Measurements from ENCODE around the gene SIRPA.

SIRPA gene

DNA sequence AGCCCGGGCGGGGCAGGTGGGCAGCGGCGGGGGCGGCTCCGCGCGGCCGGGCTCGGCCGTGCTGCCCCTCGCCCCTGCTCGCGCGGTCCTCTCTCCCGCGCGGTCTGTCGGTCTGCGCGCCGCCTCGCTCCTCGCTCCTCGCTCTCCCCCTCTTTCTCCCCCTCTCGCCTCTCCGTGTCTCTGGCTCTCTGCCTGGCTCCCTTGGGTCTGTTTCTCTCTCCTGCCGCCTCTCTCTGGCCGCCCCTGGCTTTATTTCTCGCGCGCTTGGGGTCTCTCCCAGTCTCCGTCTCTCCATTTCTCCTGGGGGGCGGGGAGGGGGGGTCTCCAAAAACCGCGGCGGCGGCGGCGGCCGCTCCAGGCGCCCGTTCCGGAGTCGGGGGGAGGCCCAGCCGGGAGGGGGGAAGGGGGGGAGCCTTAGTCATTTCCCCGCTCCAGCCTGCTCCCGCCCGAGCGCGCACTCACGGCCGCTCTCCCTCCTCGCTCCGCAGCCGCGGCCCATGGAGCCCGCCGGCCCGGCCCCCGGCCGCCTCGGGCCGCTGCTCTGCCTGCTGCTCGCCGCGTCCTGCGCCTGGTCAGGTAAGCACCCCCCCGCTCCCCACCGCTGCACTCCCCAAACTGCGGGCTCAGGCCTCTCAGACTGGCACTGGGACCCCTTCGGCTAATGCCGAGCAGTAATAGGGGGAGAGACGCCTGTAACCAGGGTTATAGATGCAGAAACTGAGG is at the start of gene SIRPA:
Gene SIRPA, plus strand, starts transcription at position 457 of the 723 bp plus-strand sequence. Its CDS starts 41 bp downstream, at position 498.
- DNase-seq (ENCODE audit: low read depth in 2 of 2): no peak

DNA sequence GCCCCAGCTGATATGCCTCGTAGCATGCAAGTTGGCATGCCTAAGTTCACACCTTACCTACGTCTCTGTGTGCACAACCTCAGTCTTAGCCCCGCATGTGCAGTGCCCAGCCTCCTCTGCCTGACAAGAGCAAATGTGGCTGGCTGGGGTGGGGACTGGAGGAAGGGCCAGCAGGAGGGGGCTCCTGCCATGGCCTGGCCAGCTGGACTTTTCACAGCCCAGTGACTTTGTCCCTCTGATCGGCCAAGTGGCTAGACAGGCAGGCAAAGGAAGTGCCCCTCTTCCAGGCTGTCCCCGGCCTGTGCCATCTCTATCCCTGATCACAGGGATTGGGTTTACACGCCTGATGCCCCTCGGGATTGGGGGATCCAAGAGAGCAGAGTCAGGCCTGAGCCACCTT is 49.5 kb upstream of the SIRPA start:
- no peak for DNase-seq (ENCODE audit: low read depth in 2 of 2)

DNA sequence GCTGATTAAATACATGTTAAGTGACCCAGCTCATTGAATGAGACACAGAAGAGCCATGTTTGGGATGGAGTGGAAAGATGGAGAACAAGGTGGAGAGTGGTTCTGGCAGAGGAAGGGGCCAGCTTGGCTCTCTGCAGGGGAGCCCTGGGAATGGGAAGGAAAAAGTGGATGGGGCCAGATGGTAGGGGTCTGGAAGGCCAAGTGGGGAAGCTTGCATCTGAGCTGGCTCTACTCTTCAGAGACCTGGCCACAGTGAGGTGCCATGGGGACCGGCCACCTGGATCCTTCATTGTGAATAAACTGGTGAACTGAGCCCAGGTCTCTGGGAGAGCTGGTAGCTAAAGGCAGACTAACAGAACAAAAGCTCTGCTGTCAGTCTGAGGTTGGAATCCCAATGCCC is 48.9 kb upstream of the SIRPA start:
- DNase-seq (ENCODE audit: low read depth in 2 of 2): no peak

DNA sequence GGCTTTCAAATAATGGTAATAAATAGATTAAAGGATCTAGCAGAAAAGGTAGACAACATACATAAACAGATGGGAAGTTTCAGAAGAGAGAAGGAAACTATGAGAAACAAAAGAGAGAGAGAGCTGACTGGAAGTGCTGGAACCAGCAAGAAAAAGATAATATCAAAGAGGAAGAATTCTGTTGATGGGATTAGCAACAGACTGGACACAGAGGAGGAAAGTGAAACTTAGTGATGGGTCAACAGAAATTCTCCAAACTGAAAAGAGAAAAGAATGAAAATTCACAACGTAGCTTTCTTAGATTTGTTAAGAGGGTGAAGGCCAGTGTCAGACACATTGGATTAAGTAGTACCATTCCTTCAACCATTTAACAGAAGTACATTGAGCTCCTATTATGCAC is 48.3 kb upstream of the SIRPA start:
- no peak for DNase-seq (ENCODE audit: low read depth in 2 of 2)

DNA sequence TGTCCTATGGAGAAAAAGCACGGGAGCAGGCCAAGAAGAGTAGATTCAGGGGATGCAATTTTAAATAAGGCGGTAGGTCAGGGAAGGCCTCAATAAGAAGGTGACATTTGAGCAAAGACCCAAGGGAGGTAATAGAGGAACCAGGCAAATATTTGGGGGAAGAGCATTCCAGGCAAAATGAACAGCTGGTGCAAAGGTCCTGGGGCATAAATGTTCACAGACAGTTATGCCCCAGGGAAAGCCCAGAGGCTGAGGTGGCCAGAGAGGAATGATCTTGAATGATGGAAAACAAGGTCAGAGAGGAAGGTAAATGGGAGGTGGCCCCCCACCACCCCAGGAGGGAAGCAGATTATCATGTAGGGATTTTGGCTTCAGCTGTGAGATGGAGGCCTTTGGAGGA is 47.4 kb upstream of the SIRPA start:
- no peak for DNase-seq (ENCODE audit: low read depth in 2 of 2)

DNA sequence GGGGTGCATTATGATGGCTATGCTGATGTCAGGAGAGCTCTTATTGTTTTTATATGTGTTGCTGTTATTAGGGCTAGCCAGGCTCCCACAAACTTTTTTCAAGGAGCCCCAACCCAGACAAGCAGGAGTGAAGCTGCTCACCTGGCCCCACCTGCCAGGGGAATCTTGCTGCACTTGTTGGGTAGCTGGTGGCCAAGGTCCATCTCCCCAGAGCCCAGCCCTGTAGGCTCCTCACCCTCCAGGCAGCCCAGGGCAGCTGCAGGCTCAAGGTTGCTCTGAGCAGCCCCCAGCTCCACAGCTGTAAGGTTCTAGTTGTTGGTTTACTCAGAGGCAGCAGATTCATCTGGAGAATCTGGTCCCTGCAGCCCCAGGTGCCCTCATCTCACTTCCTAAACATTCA is 46.8 kb upstream of the SIRPA start:
- no peak for DNase-seq (ENCODE audit: low read depth in 2 of 2)

DNA sequence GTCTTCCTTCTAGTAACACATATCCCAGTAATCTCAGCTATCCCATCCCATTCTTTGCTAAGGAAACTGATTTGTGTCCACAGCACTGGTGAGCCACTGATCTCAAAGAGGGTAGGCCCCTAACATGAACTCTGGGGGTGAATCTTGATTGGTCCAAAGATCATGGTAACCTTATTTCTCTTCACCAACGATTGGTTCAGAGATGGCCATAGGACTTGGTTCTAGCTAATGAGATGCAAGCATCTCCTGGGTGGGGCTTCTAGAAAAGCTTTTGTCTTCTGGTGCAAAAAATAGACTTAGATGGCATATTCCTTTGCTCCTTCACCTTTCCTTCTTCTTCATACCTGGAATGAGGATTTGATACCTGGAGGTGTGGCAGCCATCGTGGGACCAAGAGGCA is 43.8 kb upstream of the SIRPA start:
- no peak for DNase-seq (ENCODE audit: low read depth in 2 of 2)

DNA sequence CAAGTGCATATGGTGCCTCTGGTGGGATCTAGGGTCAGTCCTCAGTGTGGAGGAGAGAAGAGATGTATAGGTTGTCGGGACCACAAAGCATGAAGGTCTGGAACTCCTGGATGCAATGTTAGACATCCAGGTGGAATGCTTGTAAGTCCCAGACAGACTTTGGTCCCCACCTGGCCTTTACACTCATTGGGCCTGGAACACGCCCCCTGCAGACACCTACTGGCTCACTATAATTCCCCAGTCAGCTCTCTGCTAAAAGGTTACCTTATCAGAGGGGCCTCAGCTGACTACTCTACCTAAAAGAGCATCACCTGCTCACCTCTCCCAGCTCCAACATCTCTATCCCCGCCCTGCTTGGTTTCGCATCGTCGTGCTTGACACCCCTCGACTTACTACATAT is 41.7 kb upstream of the SIRPA start:
- no peak for DNase-seq (ENCODE audit: low read depth in 2 of 2)

DNA sequence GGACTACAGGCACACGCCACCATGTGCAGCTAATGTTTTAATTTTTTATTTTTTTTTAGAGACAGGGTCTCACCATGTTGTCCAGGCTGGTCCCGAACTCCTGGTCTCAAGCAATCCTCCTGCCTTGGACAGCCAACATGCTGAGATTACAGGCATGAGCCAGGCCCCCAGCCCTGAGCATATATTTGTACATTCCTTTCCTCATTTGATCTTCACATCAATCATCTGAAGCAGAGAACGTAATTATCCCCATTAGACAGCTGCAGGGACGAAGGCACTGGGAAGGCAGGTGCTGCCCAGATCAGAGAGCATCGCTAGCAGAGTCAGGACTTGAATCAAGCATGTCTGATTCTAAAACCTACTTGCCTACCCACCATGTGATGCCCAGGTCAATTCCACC is 41.0 kb upstream of the SIRPA start:
- no peak for DNase-seq (ENCODE audit: low read depth in 2 of 2)

DNA sequence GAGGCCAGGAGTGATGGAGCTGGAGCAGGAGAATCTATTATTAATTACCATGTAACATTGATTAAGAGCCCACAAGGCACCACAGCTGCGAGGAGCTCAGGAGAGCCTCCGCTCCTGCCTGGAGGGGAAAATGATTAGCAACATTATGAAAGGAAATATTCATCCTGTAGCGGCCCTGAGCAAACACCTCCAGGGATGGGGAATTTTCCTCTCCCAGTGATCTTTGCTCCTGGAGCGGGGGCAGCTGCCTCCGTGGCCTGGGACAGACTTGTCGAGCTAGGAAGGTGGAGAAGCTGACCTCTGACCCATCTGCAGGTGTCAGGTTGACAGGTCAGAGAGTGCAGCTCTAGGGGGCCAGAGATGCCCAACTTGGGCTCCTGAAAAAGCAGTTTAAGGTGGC is 40.1 kb upstream of the SIRPA start:
- no peak for DNase-seq (ENCODE audit: low read depth in 2 of 2)

DNA sequence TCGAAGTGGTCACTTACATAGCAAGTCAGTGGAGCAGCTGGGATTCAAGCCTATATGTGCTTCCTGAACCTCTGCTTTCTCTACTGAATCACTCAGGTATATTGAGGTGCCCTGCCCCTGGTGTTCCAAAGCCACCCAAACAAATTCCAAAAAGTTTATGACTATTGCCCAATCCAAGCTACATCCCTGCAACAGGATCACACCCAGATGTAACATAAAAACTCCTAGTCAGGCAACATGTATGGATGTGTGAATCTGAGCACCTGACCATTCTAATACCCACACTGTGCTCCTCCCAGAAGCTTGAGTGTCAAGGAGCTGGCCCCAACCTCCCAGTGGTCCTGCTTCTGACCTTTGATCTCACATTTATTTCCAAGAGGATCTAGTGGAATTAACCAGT is 39.5 kb upstream of the SIRPA start:
- no peak for DNase-seq (ENCODE audit: low read depth in 2 of 2)

DNA sequence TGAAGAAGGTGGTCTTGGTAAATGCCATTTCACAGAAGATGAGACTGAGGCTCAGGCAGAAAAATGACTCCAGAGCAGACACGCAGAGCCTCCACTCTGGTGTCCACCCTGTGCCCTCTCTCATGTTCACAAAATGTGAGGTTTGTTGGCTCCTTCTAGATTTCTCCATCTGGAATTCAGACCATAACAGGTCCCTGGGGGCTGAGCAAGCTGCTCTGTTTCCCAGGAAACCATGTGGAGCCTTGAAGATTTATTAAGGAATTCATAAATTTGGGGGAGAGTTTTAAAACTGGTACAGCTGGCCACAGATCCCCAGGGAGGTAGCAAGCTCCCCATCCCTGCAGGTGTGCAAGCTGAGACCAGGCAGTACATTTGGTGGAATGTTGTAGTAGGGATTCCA is 38.8 kb upstream of the SIRPA start:
- no peak for DNase-seq (ENCODE audit: low read depth in 2 of 2)

DNA sequence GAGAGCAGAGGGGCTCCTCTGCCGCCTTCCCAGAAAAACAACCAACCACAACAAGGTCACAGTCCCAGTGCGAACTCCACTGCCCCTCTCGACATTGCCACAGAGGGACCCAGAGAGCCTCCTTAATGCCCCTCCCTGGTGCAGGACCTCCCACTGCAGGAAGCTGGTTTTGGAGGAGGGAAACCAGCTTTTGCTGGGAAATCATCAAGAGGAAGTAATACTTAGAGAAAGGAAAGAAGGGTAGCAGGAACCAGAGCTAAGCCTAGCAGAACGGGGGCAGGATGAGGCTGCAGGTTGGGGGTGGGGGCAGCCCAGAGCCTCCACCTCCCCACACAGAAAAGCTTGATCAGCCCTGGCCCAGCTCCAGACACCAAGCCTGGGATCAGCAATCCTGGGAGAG is 37.7 kb upstream of the SIRPA start:
- DNase-seq (ENCODE audit: low read depth in 2 of 2): no peak

DNA sequence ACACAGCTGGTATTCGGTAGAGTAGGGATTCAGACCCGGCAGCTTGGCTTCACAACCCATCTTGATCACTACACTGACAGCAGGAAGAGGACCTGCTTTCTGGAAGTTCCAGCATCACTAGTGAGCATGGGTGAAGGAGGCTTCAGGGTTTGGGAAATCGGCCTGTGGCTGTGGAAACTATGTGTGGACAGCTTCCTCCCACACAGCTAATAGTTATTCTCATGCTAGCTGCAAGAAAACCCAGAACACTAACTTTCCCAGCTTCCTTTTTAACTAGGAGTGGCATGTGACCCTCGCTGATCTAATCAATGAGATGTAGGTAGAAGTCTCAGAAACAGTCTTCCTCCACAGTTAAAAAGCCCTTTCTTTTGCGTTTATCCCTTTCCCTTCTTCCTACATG is 36.3 kb upstream of the SIRPA start:
- DNase-seq (ENCODE audit: low read depth in 2 of 2): no peak

DNA sequence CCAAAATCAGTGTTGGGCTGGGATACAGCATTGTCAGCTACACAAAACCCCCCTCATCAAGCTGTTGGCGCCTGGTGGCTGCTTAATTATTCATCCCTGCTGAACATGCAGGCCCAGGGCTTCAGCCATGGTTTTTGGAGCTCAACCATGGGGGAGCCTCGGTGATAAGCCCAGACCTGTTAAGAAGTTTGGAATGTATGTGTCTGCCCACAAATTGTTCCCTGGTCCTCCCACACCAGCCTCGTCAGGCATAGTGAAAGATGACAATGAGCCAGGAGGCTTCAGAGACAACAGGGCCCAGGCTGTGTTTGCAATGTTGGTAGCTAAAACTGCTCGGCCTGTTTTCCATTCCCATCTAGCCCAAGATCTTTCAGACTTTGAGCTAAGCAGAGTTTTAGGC is 34.8 kb upstream of the SIRPA start:
- DNase-seq (ENCODE audit: low read depth in 2 of 2): no peak

DNA sequence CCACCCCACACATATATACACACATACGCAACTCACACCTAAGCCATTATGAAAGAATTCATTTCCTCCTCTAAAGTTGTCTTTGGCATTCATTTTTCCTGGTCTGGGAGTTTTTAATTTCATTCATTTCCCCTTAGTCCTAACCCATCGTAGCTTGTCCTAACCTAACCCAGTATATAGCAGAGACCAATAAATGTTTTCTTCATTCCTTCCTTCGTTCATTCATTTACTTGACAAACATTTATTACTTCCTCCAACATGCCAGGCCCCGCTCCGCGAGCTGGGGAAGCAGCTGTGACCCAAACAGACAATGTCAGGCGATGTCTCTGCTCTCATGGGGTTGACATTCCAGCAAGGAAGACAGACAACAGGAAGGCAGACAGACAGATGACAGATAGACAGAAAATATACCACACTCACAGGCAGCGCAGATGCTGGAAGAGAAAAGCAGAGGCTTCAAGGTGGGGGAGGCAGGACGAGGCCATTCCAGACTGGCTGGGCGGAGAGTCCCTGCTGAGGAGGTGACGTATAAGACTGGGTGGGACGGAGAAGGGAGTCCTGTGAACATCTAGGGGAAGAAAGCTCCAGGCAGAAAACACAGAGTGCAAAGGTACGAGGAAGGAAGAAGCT is 33.7 kb upstream of the SIRPA start:
- DNase-seq (ENCODE audit: low read depth in 2 of 2): no peak

DNA sequence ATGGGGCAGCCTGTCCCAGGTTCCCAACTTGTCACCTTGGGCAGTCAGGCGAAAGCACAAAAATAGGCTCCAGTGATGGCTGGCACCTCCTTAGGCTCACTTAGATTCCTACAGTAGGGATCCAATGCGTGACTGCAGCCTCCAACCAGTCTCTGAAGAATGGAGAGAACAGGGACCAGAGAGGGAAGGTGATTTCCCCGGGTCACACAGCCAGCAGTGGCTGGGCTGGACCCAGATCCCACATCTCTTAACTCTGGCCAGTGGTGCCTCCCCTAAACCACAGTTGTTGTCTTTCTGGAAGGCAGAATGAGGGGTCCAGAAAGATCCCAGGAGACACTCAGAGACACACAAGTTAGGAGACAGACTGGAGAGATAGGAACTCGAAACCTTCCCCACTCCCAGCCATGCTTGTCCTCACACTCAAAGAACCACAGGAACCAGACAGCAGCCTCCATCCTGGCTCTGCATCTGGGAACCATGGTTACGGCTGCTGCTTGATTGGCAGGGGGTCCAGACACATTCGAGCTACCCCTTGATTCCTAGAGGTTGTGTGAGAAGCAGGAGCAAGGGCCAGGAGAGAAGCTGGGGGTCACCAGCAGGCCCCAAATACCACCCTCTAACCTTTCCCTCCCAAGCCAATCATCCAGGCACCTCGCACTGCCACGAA is 33.1 kb upstream of the SIRPA start:
- no peak for DNase-seq (ENCODE audit: low read depth in 2 of 2)

DNA sequence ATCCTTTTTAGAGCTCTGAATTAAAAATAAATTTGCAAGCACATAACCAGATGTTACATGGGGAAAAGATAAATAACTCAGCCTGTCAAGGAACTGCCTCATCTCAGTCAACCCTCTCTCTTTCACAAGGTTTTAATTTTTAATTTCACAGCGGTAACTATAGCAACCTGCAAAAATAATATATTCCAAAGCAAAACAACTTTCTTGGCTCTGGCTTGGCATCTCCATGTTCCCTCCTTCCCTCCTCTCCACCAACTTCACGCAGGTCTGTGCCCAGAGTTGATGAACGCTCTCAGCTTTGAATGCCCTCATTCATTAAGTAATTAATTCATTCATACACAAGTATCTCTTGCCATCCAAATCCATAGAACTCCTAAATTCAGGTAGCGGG is 32.5 kb upstream of the SIRPA start:
- DNase-seq (ENCODE audit: low read depth in 2 of 2): no peak

DNA sequence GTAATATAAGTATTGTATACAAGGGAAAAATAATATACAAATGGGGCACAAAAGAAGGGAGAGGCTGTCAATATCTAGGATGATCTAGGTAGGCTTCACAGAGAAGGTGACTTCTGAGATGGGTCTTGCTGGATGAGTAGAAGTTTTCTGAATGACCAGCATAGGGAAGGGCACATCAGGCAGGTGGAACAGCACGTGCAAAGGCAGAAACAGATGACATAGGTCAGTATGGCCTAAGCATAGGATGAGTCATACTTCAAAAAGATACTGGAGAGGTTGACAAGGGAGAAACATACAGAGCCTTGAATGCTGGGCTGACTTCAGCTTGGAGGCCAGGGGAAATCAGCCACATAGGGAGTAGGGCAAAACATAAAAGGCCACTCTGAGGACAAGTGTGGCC is 31.9 kb upstream of the SIRPA start:
- DNase-seq (ENCODE audit: low read depth in 2 of 2): no peak

DNA sequence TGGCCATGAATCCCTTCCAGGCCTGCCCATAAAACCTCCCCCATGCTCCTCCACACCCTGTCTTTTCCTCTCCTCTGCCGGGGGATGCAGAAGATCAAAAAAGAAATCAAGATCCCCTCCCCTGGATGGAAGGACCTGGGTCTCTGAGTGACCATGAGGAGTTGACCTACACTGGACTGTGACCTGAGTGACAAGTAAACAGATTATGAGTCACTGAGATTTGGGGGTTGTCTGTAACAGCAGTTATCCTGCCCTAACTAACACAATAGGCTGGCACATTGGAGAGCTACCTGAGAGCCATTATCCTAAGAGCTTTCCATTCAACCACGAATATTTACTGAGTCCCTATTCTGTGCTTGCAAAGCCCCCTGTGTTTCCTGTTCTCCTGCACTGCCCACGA is 28.4 kb upstream of the SIRPA start:
- DNase-seq (ENCODE audit: low read depth in 2 of 2): no peak

DNA sequence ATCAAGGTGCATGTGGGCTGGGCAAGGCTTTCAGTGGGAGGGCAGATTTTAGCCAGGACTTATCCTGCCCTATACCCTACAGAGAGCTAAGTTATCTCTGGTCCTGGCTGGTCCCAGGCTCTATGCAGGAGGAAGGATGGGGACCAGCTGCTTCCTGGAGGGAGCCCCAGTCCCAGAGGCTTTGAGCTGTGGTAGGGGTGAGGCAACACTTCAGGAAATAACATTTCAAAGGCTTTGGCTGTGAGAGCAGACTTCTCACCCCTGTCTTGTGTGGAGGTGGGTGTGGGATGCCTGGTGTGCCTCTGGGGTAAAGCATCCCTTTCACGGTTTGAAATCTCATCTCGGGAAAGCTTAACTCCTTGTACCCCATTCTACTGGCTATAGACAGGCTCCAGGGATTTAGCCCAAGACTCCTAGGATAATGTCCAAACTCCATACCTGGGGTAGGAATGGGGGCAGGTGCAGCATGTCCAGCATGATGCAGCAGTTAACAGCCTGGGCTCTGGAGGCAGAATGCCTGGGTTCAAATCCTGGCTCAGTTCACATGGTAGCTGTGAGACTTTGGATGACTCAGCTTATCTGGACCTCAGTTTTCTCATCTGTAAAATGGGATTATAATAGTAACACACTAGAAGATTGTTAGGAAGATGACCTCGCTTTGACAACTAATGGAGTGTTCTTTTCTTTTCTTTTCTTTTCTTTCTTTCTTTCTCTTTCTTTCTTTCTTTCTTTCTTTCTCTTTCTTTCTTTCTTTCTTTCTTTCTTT is 27.5 kb upstream of the SIRPA start:
- DNase-seq (ENCODE audit: low read depth in 2 of 2): no peak

DNA sequence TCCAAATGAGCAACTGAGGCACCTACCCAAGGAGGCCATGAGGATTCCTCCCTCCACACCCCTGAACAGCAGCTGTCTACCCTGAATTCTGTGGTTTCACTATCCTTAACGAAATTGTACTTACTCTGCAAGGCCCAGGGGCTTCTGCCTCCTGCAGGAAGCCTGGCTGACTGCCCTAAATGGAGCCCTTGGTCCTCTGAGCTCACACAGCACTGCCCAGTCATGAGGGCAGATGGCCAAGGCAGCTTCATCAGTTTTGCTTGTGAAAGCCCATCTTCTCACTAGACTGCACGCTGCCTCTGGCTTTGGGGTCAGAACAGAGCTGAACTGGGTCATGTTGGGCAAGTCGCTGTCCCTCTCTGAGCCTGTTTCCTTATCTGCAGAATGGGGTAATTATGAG is 26.4 kb upstream of the SIRPA start:
- no peak for DNase-seq (ENCODE audit: low read depth in 2 of 2)

DNA sequence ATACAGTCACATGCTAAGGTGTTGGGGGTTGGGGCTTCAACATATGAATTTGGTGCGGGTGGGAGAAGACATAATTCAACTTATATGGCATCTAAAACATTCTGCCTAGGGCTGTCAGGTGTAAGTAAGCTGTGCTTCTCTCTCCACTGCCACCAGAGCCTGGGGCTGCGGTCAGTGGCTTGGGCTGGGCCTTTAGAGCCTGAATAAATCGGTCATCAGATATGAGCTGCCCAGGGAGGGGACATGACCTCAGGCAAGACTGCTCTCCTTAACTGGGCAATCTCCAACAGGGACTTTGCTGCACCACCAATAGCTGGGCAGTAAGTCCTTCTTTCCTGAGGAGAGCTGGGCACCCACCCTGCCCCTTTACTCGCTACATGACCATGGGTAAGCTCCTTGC is 24.9 kb upstream of the SIRPA start:
- DNase-seq (ENCODE audit: low read depth in 2 of 2): no peak

Measured in stimulated activated CD4-positive, alpha-beta T cell treated with anti-CD3 and anti-CD28 coated beads, Interleukin-1b, Interleukin-23, amount 100 ng/mL, for 4 hours (primary cell).